Measurements from ENCODE around the gene CLDN3. TPM values are rescaled to one million over a fixed set of nuclear protein-coding genes. Genes with fewer than 3 reads are reported as not detected.

Gene CLDN3
- total RNA-seq, 1 experiment from 2014 or later, result 51.6 TPM

- no peak for ATAC-seq
- no peaks in the 10 kb centered on the region for H3F3A ChIP-seq (ENCODE audit: low read length, unreplicated experiment)
- H3K4me1 ChIP-seq (ENCODE audit: insufficient read depth, low read length), result no peaks in the 10 kb centered on the region
- no peaks in the 10 kb centered on the region for H3K9me3 ChIP-seq (ENCODE audit: low read length)
- no peaks in the 10 kb centered on the region for H3K9me2 ChIP-seq (replicated peaks; ENCODE audit: low read length)
- H3K27ac ChIP-seq (ENCODE audit: low read length), result no peak overlapping the region
- no TSS peak for BruUV-seq (replicated peaks)
- POLR2A ChIA-PET (ENCODE audit: unreplicated experiment), result no interaction called here
- H4K20me1 ChIP-seq (ENCODE audit: low read length), result no peaks in the 10 kb centered on the region
- no peak overlapping the region for H3K4me3 ChIP-seq (ENCODE audit: low read length)
- no peak for DNase-seq
- no peak overlapping the region for H2AFZ ChIP-seq (ENCODE audit: low read length)
- no peak overlapping the region for H3K4me2 ChIP-seq (ENCODE audit: low read length)
- H3K27me3 ChIP-seq (ENCODE audit: low read length), result no peaks in the 10 kb centered on the region
- H3K79me2 ChIP-seq (ENCODE audit: low read length), result no peaks in the 10 kb centered on the region
- TF ChIP-seq EZH2phosphoT487 (IDR thresholded peaks at IDR 0.05; ENCODE audit: borderline replicate concordance, low read length) (no peak), CTCF (conservative IDR thresholded peaks at IDR 0.05; ENCODE audit: low read depth, low read length) (no peak), EZH2 (IDR thresholded peaks at IDR 0.05; ENCODE audit: low read length, unreplicated experiment) (no peak)
- intact Hi-C loops (cut with micrococcal nuclease), result no loop called here
- CTCF ChIA-PET, result no interaction called here
- no peaks in the 10 kb centered on the region for H3K36me3 ChIP-seq (ENCODE audit: low read depth, low read length)
- H3K9ac ChIP-seq (ENCODE audit: low read length), result no peak overlapping the region
Observed at GRCh38 chr7:73749931-73750776, 19.9 kb downstream of the CLDN3 start.

GRCh38 chr7:73746378-73746777 lies 23.7 kb downstream of the CLDN3 start:
- Histone ChIP-seq H3K4me1 (ENCODE audit: insufficient read depth, low read length) (peaks cover 19% of the 10 kb centered on the region), H3K79me2 (ENCODE audit: low read length) (no peaks in the 10 kb centered on the region), H3F3A (ENCODE audit: low read length, unreplicated experiment) (no peaks in the 10 kb centered on the region), H3K9ac (ENCODE audit: low read length) (no peak overlapping the region), H3K36me3 (ENCODE audit: low read depth, low read length) (no peaks in the 10 kb centered on the region), H3K27me3 (ENCODE audit: low read length) (no peaks in the 10 kb centered on the region), H2AFZ (ENCODE audit: low read length) (no peak overlapping the region), H3K9me2 (replicated peaks; ENCODE audit: low read length) (no peaks in the 10 kb centered on the region), H4K20me1 (ENCODE audit: low read length) (no peaks in the 10 kb centered on the region), H3K27ac (ENCODE audit: low read length) (no peak overlapping the region), H3K9me3 (ENCODE audit: low read length) (no peaks in the 10 kb centered on the region), H3K4me3 (ENCODE audit: low read length) (no peak overlapping the region), H3K4me2 (ENCODE audit: low read length) (no peak overlapping the region)
- intact Hi-C loops (cut with micrococcal nuclease), result no loop called here
- BruUV-seq (replicated peaks), result no TSS peak
- DNase-seq, result no peak
- no peak for TF ChIP-seq EZH2phosphoT487 (IDR thresholded peaks at IDR 0.05; ENCODE audit: borderline replicate concordance, low read length)
- CTCF ChIA-PET, result no interaction called here
- POLR2A ChIA-PET (ENCODE audit: unreplicated experiment), result no interaction called here
- ATAC-seq, result no peak

GRCh38 chr7:73742753-73743641 lies 27.1 kb downstream of the CLDN3 start:
- H3K36me3 ChIP-seq (ENCODE audit: low read depth, low read length), result no peaks in the 10 kb centered on the region
- H2AFZ ChIP-seq (ENCODE audit: low read length), result no peak overlapping the region
- no peak for TF ChIP-seq EZH2 (IDR thresholded peaks at IDR 0.05; ENCODE audit: low read length, unreplicated experiment)
- no peak for TF ChIP-seq CTCF (conservative IDR thresholded peaks at IDR 0.05; ENCODE audit: low read depth, low read length)
- no peak for TF ChIP-seq EZH2phosphoT487 (IDR thresholded peaks at IDR 0.05; ENCODE audit: borderline replicate concordance, low read length)
- no peaks in the 10 kb centered on the region for H4K20me1 ChIP-seq (ENCODE audit: low read length)
- 0 out of 2 replicates have a peak overlapping the region, but pooled peaks have one; percentile 12 for H3K4me2 ChIP-seq (ENCODE audit: low read length)
- no peaks in the 10 kb centered on the region for H3K27me3 ChIP-seq (ENCODE audit: low read length)
- peak; percentile 48 for DNase-seq
- BruUV-seq (replicated peaks), result no TSS peak
- intact Hi-C loops (cut with micrococcal nuclease), result no loop called here
- peak overlapping the region; percentile 33 for H3K9ac ChIP-seq (ENCODE audit: low read length)
- H3K4me1 ChIP-seq (ENCODE audit: insufficient read depth, low read length), result peaks cover 22% of the 10 kb centered on the region
- POLR2A ChIA-PET (ENCODE audit: unreplicated experiment), result interaction anchor here (0.6 kb wide), 1 partner anchor 107 kb away, joined by 4 read pairs; no protein-coding TSS in a partner anchor
- CTCF ChIA-PET, result no interaction called here
- H3K27ac ChIP-seq (ENCODE audit: low read length), result peak overlapping the region; percentile 59
- no peaks in the 10 kb centered on the region for H3K9me2 ChIP-seq (replicated peaks; ENCODE audit: low read length)
- no peaks in the 10 kb centered on the region for H3K9me3 ChIP-seq (ENCODE audit: low read length)
- no peak overlapping the region for H3K4me3 ChIP-seq (ENCODE audit: low read length)
- peaks cover 10% of the 10 kb centered on the region for H3K79me2 ChIP-seq (ENCODE audit: low read length)
- H3F3A ChIP-seq (ENCODE audit: low read length, unreplicated experiment), result no peaks in the 10 kb centered on the region
- ATAC-seq, result no peak
